Central memory CD4-positive, alpha-beta T cell (primary cell): ENCODE data around the gene RAD51B.

Experiments used
- DNase-seq: peaks from one replicate; pipeline ENCODE4 v3.0.0; 2022

RAD51B gene

GRCh38 chr14:68342216-68342763 is 522.7 kb downstream of the RAD51B start:
- DNase-seq: no peak

- DNase-seq: no peak
Measured at GRCh38 chr14:68343534-68344118, 524.0 kb downstream of the RAD51B start.

GRCh38 chr14:68345738-68346137 is 526.2 kb downstream of the RAD51B start:
- no peak for DNase-seq

GRCh38 chr14:68346556-68347343 is 527.2 kb downstream of the RAD51B start:
- no peak for DNase-seq

GRCh38 chr14:68349900-68350629 is 530.5 kb downstream of the RAD51B start:
- DNase-seq: no peak

GRCh38 chr14:68355415-68355814 is 535.8 kb downstream of the RAD51B start:
- no peak for DNase-seq

GRCh38 chr14:68357777-68358176 is 538.2 kb downstream of the RAD51B start:
- no peak for DNase-seq

GRCh38 chr14:68358500-68358899 is 538.9 kb downstream of the RAD51B start:
- DNase-seq: no peak

- DNase-seq: no peak
Measured at GRCh38 chr14:68359022-68359836, 539.6 kb downstream of the RAD51B start.

GRCh38 chr14:68359837-68360552 is 540.4 kb downstream of the RAD51B start:
- DNase-seq: no peak

GRCh38 chr14:68361231-68361630 is 541.7 kb downstream of the RAD51B start:
- DNase-seq: no peak

GRCh38 chr14:68362846-68363245 is 543.3 kb downstream of the RAD51B start:
- DNase-seq: no peak

- no peak for DNase-seq
Measured at GRCh38 chr14:68363466-68363842, 543.9 kb downstream of the RAD51B start.

GRCh38 chr14:68363843-68364767 is 544.5 kb downstream of the RAD51B start:
- DNase-seq: no peak

- no peak for DNase-seq
Measured at GRCh38 chr14:68364792-68365192, 545.2 kb downstream of the RAD51B start.

- DNase-seq: no peak
Measured at GRCh38 chr14:68365228-68365627, 545.6 kb downstream of the RAD51B start.

- no peak for DNase-seq
Measured at GRCh38 chr14:68366656-68367055, 547.1 kb downstream of the RAD51B start.

- DNase-seq: no peak
Measured at GRCh38 chr14:68367536-68367935, 548.0 kb downstream of the RAD51B start.

- peak; percentile 31 for DNase-seq
Measured at GRCh38 chr14:68368850-68369249, 549.3 kb downstream of the RAD51B start.

GRCh38 chr14:68369281-68370056 is 549.9 kb downstream of the RAD51B start:
- peak; percentile 7 for DNase-seq
